Epithelial cell of prostate (primary cell): ENCODE data around the gene MYO1D.
A peak's percentile ranks its signal among the peaks of the same experiment; 100 is the strongest.

Experiments used
- DNase-seq: peaks from one replicate; pipeline ENCODE4 v3.0.0-alpha.2; 2011; ENCODE audit warnings: low read depth, low spot score
- H3K27ac ChIP-seq: fragments of 450-650 bp; 2 replicates; pipeline ENCODE4 v1.5.1; 2017; ENCODE audit warnings: mild to moderate bottlenecking

Gene MYO1D

GRCh38 chr17:32498391-32498790 is 378.5 kb downstream of the MYO1D start:
- no peak for DNase-seq
- peak overlapping the region; percentile 86 for H3K27ac ChIP-seq

DNA sequence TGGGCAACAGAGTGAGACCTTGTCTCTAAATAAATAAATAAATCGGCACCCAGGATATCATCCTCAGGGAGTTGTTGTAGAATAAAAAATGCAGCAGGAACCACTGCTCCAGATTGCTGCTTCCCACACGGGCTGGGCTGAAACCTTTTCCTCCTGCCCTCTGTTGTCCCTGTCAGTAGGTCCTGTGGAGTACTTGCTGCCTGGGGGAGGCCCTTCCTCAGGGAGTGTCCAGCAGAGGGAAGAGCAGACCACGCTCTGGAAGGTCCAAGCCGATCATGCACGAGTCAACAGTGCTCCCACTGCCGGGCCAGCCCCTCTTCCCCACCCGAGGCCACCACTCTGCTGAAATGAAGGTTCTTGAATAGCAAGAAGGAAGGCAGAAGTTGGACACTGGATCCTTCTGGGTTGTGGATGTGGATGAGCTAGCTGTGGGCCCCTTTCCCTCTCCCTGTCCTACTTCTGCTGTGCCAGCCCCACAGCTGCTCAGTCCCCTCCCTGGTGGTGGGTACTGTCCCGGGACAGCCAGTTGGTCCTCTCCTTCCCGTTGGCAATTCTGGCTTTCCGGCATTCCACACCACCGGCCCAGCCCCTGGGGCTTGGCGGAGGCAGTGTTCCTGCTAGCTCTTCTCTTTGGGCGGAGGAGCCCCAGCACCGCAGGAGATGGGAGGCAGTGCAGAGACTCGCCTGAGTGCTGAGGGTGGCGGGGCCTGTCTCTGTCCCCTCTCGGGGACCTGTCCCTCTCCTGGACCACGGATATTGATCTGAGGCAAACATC is 379.3 kb downstream of the MYO1D start:
- H3K27ac ChIP-seq, result peak overlapping the region; percentile 86
- no peak for DNase-seq

GRCh38 chr17:32496395-32497073 is 380.4 kb downstream of the MYO1D start:
- peak overlapping the region; percentile 86 for H3K27ac ChIP-seq
- no peak for DNase-seq

GRCh38 chr17:32495359-32496231 is 381.3 kb downstream of the MYO1D start:
- H3K27ac ChIP-seq, result peak overlapping the region; percentile 86
- no peak for DNase-seq

DNA sequence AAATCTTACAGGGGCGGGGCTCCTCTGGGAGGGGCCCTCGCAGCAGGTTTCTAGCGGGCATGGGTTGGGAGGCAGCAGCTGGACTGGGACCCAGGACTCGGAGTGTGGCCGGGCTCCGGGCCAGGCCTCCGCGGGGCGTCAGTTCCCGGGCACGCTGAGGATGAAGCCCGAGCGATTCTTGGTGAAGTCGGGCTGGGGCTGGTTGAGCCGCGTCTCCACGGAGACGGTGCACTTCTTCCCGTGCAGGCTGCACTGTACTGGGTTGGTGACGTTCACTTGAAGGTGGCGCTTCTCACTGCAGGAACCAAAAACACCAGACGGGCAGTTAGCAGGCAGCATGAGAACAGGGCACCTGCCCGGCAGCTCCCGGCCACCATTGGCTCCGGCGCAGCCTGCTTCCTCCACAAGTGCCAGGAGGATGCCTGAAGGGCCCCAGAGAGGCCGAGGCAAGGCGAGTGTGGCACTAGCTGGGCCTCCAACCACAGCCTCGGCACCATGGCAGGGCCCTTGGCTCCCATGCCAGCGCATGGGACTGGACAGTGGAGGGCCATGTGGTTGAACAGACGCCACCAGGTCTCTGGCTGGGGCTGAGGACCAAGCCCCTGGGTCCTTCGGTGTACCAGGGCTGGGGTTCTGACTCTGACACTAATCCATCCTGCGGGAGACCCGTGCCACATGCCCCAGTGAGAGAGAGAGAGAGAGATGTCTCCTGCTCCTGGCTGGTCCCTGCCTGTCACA is 382.1 kb downstream of the MYO1D start:
- DNase-seq, result no peak
- no peak overlapping the region for H3K27ac ChIP-seq

- DNase-seq, result no peak
- no peak overlapping the region for H3K27ac ChIP-seq
Observed at GRCh38 chr17:32493976-32494513, 382.9 kb downstream of the MYO1D start.

GRCh38 chr17:32493571-32493970 is 383.4 kb downstream of the MYO1D start:
- no peak overlapping the region for H3K27ac ChIP-seq
- DNase-seq, result no peak

GRCh38 chr17:32492648-32493289 is 384.2 kb downstream of the MYO1D start:
- H3K27ac ChIP-seq, result no peak overlapping the region
- no peak for DNase-seq

DNA sequence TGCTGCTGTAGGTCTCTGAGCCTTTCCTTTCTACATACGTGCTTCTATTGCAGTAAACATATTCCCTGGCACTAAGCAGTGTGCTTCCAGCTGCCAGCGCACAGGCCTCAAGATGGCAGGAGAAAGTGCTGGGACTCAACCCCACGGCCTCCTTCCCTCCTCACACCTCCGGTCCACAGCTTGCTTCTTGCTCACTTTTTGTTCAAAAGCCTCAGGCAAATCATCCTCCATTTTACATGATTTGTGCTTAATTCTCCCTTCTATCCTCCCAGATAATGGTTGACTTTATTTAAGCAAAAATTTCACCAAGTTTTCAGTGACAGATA is 384.7 kb downstream of the MYO1D start:
- no peak for DNase-seq
- no peak overlapping the region for H3K27ac ChIP-seq

DNA sequence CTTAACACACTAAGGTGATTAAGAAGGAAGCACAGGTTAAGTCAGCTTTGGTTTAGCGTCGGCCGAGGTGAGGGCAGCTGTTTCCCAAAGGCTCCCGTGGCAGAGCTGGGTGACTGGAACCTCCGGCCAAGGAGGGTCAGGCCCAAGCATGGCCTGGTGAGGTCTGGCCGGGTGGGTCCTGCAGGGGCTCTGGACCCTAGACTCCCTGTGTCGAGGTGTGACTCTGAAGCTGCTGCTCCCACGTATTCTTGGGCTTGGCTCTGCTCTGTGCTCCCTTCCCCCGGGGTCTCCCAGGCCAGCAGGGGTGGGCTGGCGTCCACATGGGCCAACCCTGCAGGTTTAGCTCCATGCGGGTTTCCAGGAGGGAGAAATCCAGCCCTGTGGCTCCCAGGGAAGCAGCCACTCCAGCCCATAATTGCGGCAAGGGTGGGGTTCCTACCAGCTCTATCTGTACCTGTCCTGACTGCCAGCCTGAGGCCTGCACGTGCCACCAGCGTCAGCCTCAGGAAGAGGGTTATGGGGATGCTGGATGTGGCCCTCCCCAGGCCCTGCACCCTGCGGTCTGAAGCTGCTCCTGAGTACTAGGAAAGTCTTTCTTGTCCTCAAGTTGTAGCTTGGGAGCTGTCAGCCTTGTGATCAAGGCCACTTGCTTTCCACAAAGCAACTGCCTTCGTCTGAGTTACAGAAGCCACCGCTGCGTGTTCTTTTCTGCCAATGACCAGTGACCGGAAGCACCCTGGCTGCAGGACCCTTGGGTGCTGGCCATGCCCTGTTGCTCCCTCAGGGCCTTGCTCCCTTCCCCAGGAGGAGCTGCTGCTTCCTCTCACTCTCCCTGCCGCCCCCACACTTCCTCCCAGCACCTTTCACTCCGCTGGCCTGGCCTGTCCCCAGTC is 385.3 kb downstream of the MYO1D start:
- H3K27ac ChIP-seq, result no peak overlapping the region
- DNase-seq, result no peak

DNA sequence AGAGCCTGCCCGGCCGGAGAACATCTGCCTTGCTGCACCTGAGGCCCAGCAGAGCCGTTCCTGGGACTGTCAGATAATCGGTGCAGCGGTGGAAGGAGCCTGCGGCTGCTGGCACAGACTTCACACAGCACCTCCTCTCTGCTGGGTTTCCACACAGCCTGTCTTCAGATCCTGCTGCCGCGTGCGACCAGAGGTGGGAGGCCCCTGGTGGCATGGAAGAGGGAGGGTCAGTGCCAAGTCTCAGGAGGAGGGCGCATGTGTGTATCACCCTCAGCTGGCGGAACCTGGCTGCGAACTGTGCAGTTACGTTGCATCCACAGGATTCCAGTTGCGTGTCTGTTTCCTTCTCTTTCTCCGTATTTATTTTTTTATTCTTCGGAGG is 386.8 kb downstream of the MYO1D start:
- H3K27ac ChIP-seq, result no peak overlapping the region
- DNase-seq, result no peak

GRCh38 chr17:32489320-32490100 is 387.4 kb downstream of the MYO1D start:
- DNase-seq, result no peak
- no peak overlapping the region for H3K27ac ChIP-seq

- no peak for DNase-seq
- H3K27ac ChIP-seq, result no peak overlapping the region
Observed at GRCh38 chr17:32488604-32489180, 388.2 kb downstream of the MYO1D start.

DNA sequence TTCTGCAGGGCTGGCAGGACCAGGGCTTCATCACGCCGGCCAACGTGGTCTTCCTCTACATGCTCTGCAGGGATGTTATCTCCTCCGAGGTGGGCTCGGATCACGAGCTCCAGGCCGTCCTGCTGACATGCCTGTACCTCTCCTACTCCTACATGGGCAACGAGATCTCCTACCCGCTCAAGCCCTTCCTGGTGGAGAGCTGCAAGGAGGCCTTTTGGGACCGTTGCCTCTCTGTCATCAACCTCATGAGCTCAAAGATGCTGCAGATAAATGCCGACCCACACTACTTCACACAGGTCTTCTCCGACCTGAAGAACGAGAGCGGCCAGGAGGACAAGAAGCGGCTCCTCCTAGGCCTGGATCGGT is 388.8 kb downstream of the MYO1D start:
- peak overlapping the region; percentile 67 for H3K27ac ChIP-seq
- no peak for DNase-seq

DNA sequence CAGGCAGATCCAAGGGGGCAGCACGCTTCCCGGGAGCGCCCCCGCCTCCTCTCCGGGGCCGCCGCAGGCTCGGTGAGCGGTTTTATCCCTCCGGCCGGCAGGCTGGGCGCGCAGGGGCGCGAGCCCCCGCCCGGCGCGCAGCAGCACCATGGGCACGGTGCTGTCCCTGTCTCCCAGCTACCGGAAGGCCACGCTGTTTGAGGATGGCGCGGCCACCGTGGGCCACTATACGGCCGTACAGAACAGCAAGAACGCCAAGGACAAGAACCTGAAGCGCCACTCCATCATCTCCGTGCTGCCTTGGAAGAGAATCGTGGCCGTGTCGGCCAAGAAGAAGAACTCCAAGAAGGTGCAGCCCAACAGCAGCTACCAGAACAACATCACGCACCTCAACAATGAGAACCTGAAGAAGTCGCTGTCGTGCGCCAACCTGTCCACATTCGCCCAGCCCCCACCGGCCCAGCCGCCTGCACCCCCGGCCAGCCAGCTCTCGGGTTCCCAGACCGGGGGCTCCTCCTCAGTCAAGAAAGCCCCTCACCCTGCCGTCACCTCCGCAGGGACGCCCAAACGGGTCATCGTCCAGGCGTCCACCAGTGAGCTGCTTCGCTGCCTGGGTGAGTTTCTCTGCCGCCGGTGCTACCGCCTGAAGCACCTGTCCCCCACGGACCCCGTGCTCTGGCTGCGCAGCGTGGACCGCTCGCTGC is 389.3 kb downstream of the MYO1D start:
- DNase-seq, result no peak
- peak overlapping the region; percentile 67 for H3K27ac ChIP-seq

DNA sequence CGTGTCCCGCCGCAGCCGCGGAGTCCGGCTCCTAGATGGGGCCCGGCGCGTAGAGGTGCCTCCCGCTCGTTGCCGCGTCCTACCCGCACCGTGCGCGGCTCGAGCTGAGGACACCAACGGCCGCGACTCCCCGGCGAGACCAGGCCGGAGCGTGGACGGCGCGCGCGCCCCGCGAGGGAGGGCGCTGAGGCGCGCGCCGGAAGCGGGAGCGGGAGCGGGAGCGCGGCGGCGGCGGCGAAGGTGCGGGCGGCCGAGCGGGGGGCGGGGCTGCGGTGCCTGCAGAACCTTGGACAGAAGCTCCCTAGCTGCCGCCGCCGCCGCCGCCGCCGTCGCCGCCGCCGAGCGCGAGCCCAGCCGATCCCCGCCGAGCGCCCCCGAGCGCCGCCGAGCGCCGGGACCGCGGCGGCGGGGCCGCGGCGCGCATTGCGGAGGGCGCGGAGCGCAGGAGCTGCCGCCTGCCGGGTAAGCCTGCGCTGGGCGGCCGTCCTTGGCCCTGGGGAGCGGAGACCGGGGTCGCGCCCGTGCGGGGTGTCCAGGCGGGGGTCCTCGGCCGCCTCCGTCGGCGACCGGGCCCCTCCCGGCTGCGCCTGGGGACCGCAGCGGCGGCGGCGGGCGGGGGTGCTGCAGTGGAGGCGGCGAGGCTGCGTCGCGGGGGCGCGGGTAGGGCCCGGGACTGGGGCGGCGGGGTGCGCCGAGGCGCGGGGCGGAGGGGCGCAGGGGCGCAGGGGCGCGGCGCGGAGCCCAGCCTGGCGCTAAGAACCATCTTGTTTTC is 390.0 kb downstream of the MYO1D start, which contains the start of gene CDK5R1:
Gene CDK5R1 (plus strand): TSS at position 293 of the 772 bp plus-strand sequence. CDS start 628 bp downstream, outside the sequence.
- peak within 1 kb of the TSS; percentile 67 for H3K27ac ChIP-seq

More for the DNA sequence above, 390.0 kb downstream of the MYO1D start, which contains the start of gene CDK5R1:
- no peak for DNase-seq
